PC-9 (cell line): ENCODE results near the gene LCA5L. TPM values are rescaled to one million over a fixed set of nuclear protein-coding genes. Genes with fewer than 3 reads are reported as not detected.
A peak's percentile ranks its signal among the peaks of the same experiment; 100 is the strongest.

ENCODE experiments used
- BruUV-seq: library from RNA; stranded (reverse); fragments of 400-500 nt; replicated peaks from 2 replicates; lab custom pipeline; 2021; lab: Mats Ljungman, UMichigan
- CTCF ChIA-PET: fragments of 300-600 bp; sonication (Branson Sonifier 250); formaldehyde crosslinking; loops from one replicate; lab custom pipeline; 2022; ENCODE audit warnings: antibody characterized with exemption; lab: Charles Lee
- POLR2A ChIA-PET: fragments of 300-600 bp; sonication (Branson Sonifier 250); formaldehyde crosslinking; loops from one replicate; lab custom pipeline; 2022; ENCODE audit warnings: antibody characterized with exemption; ENCODE audit not compliant: unreplicated experiment; lab: Charles Lee
- DNase-seq, 2 experiments: peaks; one replicate each; pipeline versions ENCODE4 v3.0.0 to v3.0.0-alpha.2; 2015 to 2022; ENCODE audit warnings: mixed read lengths in 1 of 2
- H2AFZ ChIP-seq: fragments of 200-600 bp; sonication (generic); 2 replicates; pipeline ENCODE4 v1.8.1; 2017; ENCODE audit warnings: antibody characterized with exemption
- H3F3A ChIP-seq: fragments of 200-600 bp; sonication (generic); 2 replicates; pipeline ENCODE4 v1.8.1; 2017; ENCODE audit warnings: antibody characterized with exemption, mild to moderate bottlenecking, low read depth; ENCODE audit not compliant: insufficient read depth
- H3K27ac ChIP-seq: fragments of 200-600 bp; sonication (generic); 2 replicates; pipeline ENCODE4 v1.6.1; 2016; ENCODE audit warnings: mixed run types
- H3K27me3 ChIP-seq: fragments of 200-600 bp; sonication (generic); 2 replicates; pipeline ENCODE4 v1.6.1; 2016; ENCODE audit warnings: low read depth, mixed run types; ENCODE audit not compliant: insufficient read depth
- H3K36me3 ChIP-seq: fragments of 200-600 bp; sonication (generic); 2 replicates; pipeline ENCODE4 v1.6.1; 2016; ENCODE audit warnings: low read depth, mixed run types
- H3K4me1 ChIP-seq: fragments of 200-600 bp; sonication (generic); replicated peaks from 2 replicates; pipeline ENCODE4 v1.6.1; 2016; ENCODE audit warnings: mixed run types; ENCODE audit not compliant: insufficient read depth
- H3K4me2 ChIP-seq: fragments of 200-600 bp; sonication (generic); 2 replicates; pipeline ENCODE4 v1.6.1; 2017; ENCODE audit warnings: mixed run types
- H3K4me3 ChIP-seq: fragments of 200-600 bp; sonication (generic); 2 replicates; pipeline ENCODE4 v1.6.1; 2016; ENCODE audit warnings: mixed run types
- H3K79me2 ChIP-seq: fragments of 200-600 bp; sonication (generic); 2 replicates; pipeline ENCODE4 v1.6.1; 2017; ENCODE audit warnings: low read depth, mixed run types
- H3K9me2 ChIP-seq: fragments of 200-600 bp; sonication (generic); 2 replicates; pipeline ENCODE4 v1.8.1; 2017; ENCODE audit warnings: mild to moderate bottlenecking; ENCODE audit not compliant: insufficient read depth
- H3K9me3 ChIP-seq: fragments of 200-600 bp; sonication (generic); 2 replicates; pipeline ENCODE4 v1.8.1; 2016; ENCODE audit warnings: low read depth; ENCODE audit not compliant: insufficient read depth
- H4K20me1 ChIP-seq: fragments of 200-600 bp; sonication (generic); 2 replicates; pipeline ENCODE4 v1.8.1; 2017; ENCODE audit not compliant: insufficient read depth
- EZH2 ChIP-seq: fragments of 200-600 bp; sonication (generic); IDR thresholded peaks from 2 replicates; pipeline ENCODE4 v1.8.0; 2017; ENCODE audit warnings: antibody characterized with exemption, low read depth
- intact Hi-C: fragments of 100-400 bp; cut with micrococcal nuclease; formaldehyde crosslinking; loops from one replicate; pipeline ENCODE4 v1.10.0; 2022; ENCODE audit not compliant: unreplicated experiment
- total RNA-seq: library from RNA; stranded (reverse); gene quantifications from 2 replicates; pipeline ENCODE4 v1.2.3, GENCODE V29; 2021
- TF ChIP-seq, protein P1 (sequence below): fragments of 200-600 bp; sonication (generic); conservative IDR thresholded peaks from 2 replicates; pipeline ENCODE4 v1.6.1; 2017; ENCODE audit warnings: mixed run types, antibody characterized with exemption, mild to moderate bottlenecking, moderate library complexity

LCA5L gene
- total RNA-seq, 1 experiment from 2014 or later, result 2.4 TPM

DNA sequence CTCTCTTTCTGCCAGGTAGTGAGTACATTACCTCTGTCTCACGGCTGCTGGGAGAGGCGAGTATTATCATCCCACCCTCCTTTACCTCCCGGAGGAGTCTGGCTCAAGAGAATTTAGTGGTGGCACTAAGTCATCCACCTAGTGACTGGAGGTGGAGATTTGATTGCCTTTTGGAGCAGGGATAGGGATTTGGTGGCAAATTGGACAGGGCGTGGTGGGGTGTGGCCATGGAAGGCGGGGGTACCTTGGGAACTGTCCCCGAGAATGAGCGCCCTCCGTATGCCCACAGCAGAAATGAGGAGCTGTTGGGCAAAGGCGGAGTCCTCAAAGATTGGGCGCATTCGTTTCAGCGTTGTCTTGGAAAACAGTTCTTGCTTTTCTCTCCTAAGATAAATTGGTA lies 64.6 kb downstream of the LCA5L start:
- peak overlapping the region; percentile 95 for H2AFZ ChIP-seq
- BruUV-seq, result TSS peak; percentile 31
- H3K4me3 ChIP-seq, result peak overlapping the region; percentile 82
- no peak for DNase-seq
- intact Hi-C loops, result loop anchor here (10.0 kb wide), 1 partner anchor 196 kb away; the partner anchor contains the start of gene PSMG1
- ChIA-PET CTCF (no interaction called here), POLR2A (no interaction called here)
- no peaks in the 10 kb centered on the region for H4K20me1 ChIP-seq
- H3K4me2 ChIP-seq, result peak overlapping the region; percentile 87
- H3K36me3 ChIP-seq, result no peaks in the 10 kb centered on the region
- no peaks in the 10 kb centered on the region for H3K9me3 ChIP-seq
- H3K27ac ChIP-seq, result no peak overlapping the region
- peaks cover 21% of the 10 kb centered on the region for H3K4me1 ChIP-seq
- no peaks in the 10 kb centered on the region for H3K79me2 ChIP-seq
- no peak for TF ChIP-seq EZH2
- TF ChIP-seq, protein P1, sequence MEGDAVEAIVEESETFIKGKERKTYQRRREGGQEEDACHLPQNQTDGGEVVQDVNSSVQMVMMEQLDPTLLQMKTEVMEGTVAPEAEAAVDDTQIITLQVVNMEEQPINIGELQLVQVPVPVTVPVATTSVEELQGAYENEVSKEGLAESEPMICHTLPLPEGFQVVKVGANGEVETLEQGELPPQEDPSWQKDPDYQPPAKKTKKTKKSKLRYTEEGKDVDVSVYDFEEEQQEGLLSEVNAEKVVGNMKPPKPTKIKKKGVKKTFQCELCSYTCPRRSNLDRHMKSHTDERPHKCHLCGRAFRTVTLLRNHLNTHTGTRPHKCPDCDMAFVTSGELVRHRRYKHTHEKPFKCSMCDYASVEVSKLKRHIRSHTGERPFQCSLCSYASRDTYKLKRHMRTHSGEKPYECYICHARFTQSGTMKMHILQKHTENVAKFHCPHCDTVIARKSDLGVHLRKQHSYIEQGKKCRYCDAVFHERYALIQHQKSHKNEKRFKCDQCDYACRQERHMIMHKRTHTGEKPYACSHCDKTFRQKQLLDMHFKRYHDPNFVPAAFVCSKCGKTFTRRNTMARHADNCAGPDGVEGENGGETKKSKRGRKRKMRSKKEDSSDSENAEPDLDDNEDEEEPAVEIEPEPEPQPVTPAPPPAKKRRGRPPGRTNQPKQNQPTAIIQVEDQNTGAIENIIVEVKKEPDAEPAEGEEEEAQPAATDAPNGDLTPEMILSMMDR, result no peak
- H3F3A ChIP-seq, result 0 out of 2 replicates have a peak, but pooled peaks cover 2% of the 10 kb centered on the region
- no peaks in the 10 kb centered on the region for H3K27me3 ChIP-seq
- H3K9me2 ChIP-seq, result no peaks in the 10 kb centered on the region

DNA sequence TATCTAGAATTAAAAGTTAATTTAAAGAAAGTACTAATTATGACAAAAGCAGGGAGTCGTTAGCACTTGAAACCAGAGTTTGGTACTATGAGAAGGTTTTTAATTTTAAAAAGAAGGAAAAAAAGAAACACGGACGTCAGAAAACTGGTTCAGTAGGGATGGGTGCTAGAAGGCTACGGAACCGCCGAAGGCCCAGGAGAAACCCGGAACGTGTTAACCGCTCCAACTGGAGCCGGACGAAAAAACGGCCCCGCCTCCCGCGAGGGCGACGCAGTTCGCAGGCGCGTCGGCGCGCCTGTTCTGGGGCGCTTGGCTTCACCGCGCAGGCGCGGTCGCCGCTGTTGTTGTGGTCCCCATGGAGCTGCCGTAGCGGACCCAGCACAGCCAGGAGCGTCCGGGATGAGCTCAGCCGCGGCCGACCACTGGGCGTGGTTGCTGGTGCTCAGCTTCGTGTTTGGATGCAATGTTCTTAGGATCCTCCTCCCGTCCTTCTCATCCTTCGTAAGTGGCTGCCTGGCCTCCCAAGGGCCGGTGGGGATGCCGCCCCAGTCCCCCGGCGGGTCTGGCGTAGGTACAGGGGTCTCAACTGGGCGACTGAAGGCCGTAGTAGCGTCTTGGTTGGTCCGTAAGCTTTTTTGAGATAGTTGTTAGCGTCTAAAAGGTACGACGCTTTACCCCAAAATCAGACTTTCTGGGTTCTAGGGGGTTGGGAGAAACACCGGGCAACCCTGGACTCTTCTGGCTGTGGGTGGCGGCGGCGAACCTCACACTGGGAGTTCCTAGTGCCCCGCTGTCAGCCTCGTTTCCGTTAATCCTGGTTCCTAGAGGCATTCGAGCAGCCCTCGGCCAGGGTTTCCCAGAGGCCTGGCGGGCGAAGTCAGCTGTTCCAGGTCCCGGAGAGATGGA lies 65.3 kb downstream of the LCA5L start:
- Histone ChIP-seq H3F3A (0 out of 2 replicates have a peak, but pooled peaks cover 2% of the 10 kb centered on the region), H3K36me3 (no peaks in the 10 kb centered on the region), H3K27me3 (no peaks in the 10 kb centered on the region), H3K4me3 (peak overlapping the region; percentile 82), H3K9me3 (no peaks in the 10 kb centered on the region), H3K79me2 (no peaks in the 10 kb centered on the region), H3K4me1 (peaks cover 21% of the 10 kb centered on the region), H3K4me2 (peak overlapping the region; percentile 87), H4K20me1 (no peaks in the 10 kb centered on the region), H3K9me2 (no peaks in the 10 kb centered on the region), H3K27ac (no peak overlapping the region), H2AFZ (peak overlapping the region; percentile 95)
- no peak for TF ChIP-seq EZH2
- TF ChIP-seq, protein P1, result no peak
- no TSS peak for BruUV-seq
- intact Hi-C loops, result loop anchor here (1.0 to 10.0 kb wide), 2 partner anchors 31 to 195 kb away; partner anchors contain the start of genes HMGN1 and PSMG1
- ChIA-PET POLR2A (interaction anchor here (0.6 kb wide), 1 partner anchor 180 kb away, joined by 4 read pairs; no protein-coding TSS in a partner anchor), CTCF (no interaction called here)
- peak; percentile 73 to 86 for DNase-seq

DNA sequence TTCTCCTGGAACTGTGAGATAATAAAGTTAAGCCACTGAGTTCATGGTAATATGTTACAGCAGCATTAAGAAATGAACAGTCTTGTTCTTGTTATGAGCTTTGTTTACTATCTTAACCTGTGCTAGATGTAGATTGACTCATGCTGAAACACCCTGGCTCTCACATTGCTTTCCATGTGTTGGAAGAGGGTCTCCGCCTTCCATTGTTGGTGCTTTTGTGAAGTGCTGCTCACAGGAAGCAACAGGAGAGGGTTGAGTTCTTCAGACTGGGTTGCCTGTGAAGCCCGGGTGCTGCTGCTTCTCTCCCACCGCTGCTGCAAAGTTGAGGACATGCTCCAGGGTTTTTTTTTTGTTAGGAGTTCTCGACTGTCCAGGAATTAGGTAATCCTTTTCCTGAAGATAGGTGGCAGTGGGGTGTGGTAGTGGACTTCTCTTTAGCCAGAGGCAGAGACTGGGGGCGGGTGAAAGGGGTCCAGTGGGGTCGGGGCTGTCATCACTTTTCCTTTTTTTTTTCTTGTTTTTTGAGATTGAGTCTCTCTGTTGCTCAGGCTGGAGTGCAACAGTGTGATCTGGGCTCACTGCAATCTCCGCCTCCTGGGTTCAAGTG lies 68.0 kb downstream of the LCA5L start:
- BruUV-seq, result no TSS peak
- Histone ChIP-seq H3F3A (0 out of 2 replicates have a peak, but pooled peaks cover 2% of the 10 kb centered on the region), H3K4me3 (no peak overlapping the region), H3K4me1 (peaks cover 21% of the 10 kb centered on the region), H3K27ac (no peak overlapping the region), H2AFZ (no peak overlapping the region), H3K79me2 (no peaks in the 10 kb centered on the region), H3K36me3 (no peaks in the 10 kb centered on the region), H3K4me2 (peak overlapping the region; percentile 18; the same call in 1 of the 2 replicates), H3K9me2 (no peaks in the 10 kb centered on the region), H3K27me3 (no peaks in the 10 kb centered on the region), H3K9me3 (no peaks in the 10 kb centered on the region), H4K20me1 (no peaks in the 10 kb centered on the region)
- TF ChIP-seq, protein P1, result no peak
- no peak for TF ChIP-seq EZH2
- intact Hi-C loops, result no loop called here
- DNase-seq, result peak; percentile 14 to 60
- CTCF ChIA-PET, result interaction anchor here (0.6 kb wide), 2 partner anchors 15 to 168 kb away, joined by 3 to 4 read pairs; no protein-coding TSS in a partner anchor
- POLR2A ChIA-PET, result no interaction called here
